ENCODE measurements around the gene THEM5.

Gene THEM5

GRCh38 chr1:151846686-151847237 lies 6.8 kb downstream of the THEM5 start:
- no peak for DNase-seq
- in situ Hi-C loops (cut with MboI; ENCODE audit: low pct_unique_long_range_greater_than_20kb, low sequenced_read_pairs), result no loop called here

GRCh38 chr1:151846062-151846568 lies 7.4 kb downstream of the THEM5 start:
- DNase-seq, result peak; percentile 46
- in situ Hi-C loops (cut with MboI; ENCODE audit: low pct_unique_long_range_greater_than_20kb, low sequenced_read_pairs), result no loop called here

- in situ Hi-C loops (cut with MboI; ENCODE audit: low pct_unique_long_range_greater_than_20kb, low sequenced_read_pairs), result no loop called here
- DNase-seq, result peak; percentile 60
Observed at GRCh38 chr1:151843398-151843797, 10.1 kb downstream of the THEM5 start.

- in situ Hi-C loops (cut with MboI; ENCODE audit: low pct_unique_long_range_greater_than_20kb, low sequenced_read_pairs), result no loop called here
- no peak for DNase-seq
Observed at GRCh38 chr1:151841141-151841540, 12.4 kb downstream of the THEM5 start.

- in situ Hi-C loops (cut with MboI; ENCODE audit: low pct_unique_long_range_greater_than_20kb, low sequenced_read_pairs), result no loop called here
Observed at GRCh38 chr1:151840421-151840820, 13.1 kb downstream of the THEM5 start.

GRCh38 chr1:151839457-151840403 lies 13.8 kb downstream of the THEM5 start, which contains the start of gene C2CD4D:
C2CD4D (minus strand) TSS chr1:151839820; CDS start chr1:151838989, 831 bp downstream.
- DNase-seq, result no peak
- in situ Hi-C loops (cut with MboI; ENCODE audit: low pct_unique_long_range_greater_than_20kb, low sequenced_read_pairs), result no loop called here

More at GRCh38 chr1:151840421-151840820, 13.1 kb downstream of the THEM5 start:
- no peak for DNase-seq

- in situ Hi-C loops (cut with MboI; ENCODE audit: low pct_unique_long_range_greater_than_20kb, low sequenced_read_pairs), result no loop called here
- DNase-seq, result no peak
Observed at GRCh38 chr1:151839082-151839412, 14.5 kb downstream of the THEM5 start.

GRCh38 chr1:151838222-151839081 lies 15.1 kb downstream of the THEM5 start:
- DNase-seq, result no peak
- in situ Hi-C loops (cut with MboI; ENCODE audit: low pct_unique_long_range_greater_than_20kb, low sequenced_read_pairs), result no loop called here

- in situ Hi-C loops (cut with MboI; ENCODE audit: low pct_unique_long_range_greater_than_20kb, low sequenced_read_pairs), result no loop called here
- DNase-seq, result no peak
Observed at GRCh38 chr1:151837884-151838221, 15.7 kb downstream of the THEM5 start.

- in situ Hi-C loops (cut with MboI; ENCODE audit: low pct_unique_long_range_greater_than_20kb, low sequenced_read_pairs), result no loop called here
- DNase-seq, result no peak
Observed at GRCh38 chr1:151837197-151837596, 16.3 kb downstream of the THEM5 start.

- DNase-seq, result no peak
- in situ Hi-C loops (cut with MboI; ENCODE audit: low pct_unique_long_range_greater_than_20kb, low sequenced_read_pairs), result no loop called here
Observed at GRCh38 chr1:151835596-151835995, 17.9 kb downstream of the THEM5 start.

- in situ Hi-C loops (cut with MboI; ENCODE audit: low pct_unique_long_range_greater_than_20kb, low sequenced_read_pairs), result no loop called here
- no peak for DNase-seq
Observed at GRCh38 chr1:151834239-151834638, 19.3 kb downstream of the THEM5 start.

- in situ Hi-C loops (cut with MboI; ENCODE audit: low pct_unique_long_range_greater_than_20kb, low sequenced_read_pairs), result no loop called here
- no peak for DNase-seq
Observed at GRCh38 chr1:151833172-151833900, 20.2 kb downstream of the THEM5 start.

- no peak for DNase-seq
- in situ Hi-C loops (cut with MboI; ENCODE audit: low pct_unique_long_range_greater_than_20kb, low sequenced_read_pairs), result no loop called here
Observed at GRCh38 chr1:151832318-151832980, 21.1 kb downstream of the THEM5 start.

GRCh38 chr1:151831605-151832004 lies 21.9 kb downstream of the THEM5 start, which contains the start of gene RORC:
RORC (minus strand) TSS chr1:151831802; CDS start chr1:151831764, 38 bp downstream.
- in situ Hi-C loops (cut with MboI; ENCODE audit: low pct_unique_long_range_greater_than_20kb, low sequenced_read_pairs), result no loop called here
- DNase-seq, result no peak

- DNase-seq, result no peak
- in situ Hi-C loops (cut with MboI; ENCODE audit: low pct_unique_long_range_greater_than_20kb, low sequenced_read_pairs), result no loop called here
Observed at GRCh38 chr1:151831256-151831591, 22.3 kb downstream of the THEM5 start.

GRCh38 chr1:151830055-151830454 lies 23.5 kb downstream of the THEM5 start:
- in situ Hi-C loops (cut with MboI; ENCODE audit: low pct_unique_long_range_greater_than_20kb, low sequenced_read_pairs), result no loop called here
- no peak for DNase-seq

GRCh38 chr1:151829352-151830046 lies 24.0 kb downstream of the THEM5 start:
- in situ Hi-C loops (cut with MboI; ENCODE audit: low pct_unique_long_range_greater_than_20kb, low sequenced_read_pairs), result no loop called here
- no peak for DNase-seq

All from KBM-7 (cell line).